ENCODE data around the gene EFS.

DNA sequence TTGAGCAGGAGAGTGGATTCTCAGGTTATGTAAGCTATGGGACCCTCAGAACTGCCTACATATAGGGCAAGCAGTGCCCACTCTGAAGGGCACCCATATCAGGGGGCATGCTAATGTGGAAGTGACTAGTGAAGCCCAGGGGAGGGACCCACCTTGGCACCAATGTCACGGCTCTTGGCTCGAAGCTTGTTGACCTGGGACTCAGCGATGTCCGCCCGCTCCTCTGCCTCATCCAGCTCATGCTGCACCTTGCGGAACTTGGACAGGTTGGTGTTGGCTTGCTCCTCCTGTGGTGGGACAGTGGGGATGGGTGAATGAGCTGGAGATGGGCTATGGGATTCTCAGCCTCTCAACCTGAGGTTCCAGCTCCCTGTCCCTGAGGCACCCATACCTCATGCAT is 17.3 kb upstream of the EFS start:
- TF ChIP-seq, protein P1, sequence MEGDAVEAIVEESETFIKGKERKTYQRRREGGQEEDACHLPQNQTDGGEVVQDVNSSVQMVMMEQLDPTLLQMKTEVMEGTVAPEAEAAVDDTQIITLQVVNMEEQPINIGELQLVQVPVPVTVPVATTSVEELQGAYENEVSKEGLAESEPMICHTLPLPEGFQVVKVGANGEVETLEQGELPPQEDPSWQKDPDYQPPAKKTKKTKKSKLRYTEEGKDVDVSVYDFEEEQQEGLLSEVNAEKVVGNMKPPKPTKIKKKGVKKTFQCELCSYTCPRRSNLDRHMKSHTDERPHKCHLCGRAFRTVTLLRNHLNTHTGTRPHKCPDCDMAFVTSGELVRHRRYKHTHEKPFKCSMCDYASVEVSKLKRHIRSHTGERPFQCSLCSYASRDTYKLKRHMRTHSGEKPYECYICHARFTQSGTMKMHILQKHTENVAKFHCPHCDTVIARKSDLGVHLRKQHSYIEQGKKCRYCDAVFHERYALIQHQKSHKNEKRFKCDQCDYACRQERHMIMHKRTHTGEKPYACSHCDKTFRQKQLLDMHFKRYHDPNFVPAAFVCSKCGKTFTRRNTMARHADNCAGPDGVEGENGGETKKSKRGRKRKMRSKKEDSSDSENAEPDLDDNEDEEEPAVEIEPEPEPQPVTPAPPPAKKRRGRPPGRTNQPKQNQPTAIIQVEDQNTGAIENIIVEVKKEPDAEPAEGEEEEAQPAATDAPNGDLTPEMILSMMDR (IDR thresholded peaks at IDR 0.05): no peak
- TF ChIP-seq POLR2AphosphoS5 (IDR thresholded peaks at IDR 0.05) (no peak), POLR2A (IDR thresholded peaks at IDR 0.05) (no peak)
